Thyroid gland (tissue), 4 donors: ENCODE data around the gene CDC34.

ENCODE experiments used
- POLR2A ChIP-seq, 2 donors: fragments of 450-650 bp; IDR thresholded peaks; one replicate each; pipeline ENCODE4 v1.6.1; 2017; ENCODE audit warnings: antibody characterized with exemption in 2 of 2, mild to moderate bottlenecking in 2 of 2, moderate library complexity in 1 of 2
- TF ChIP-seq, protein P1 (sequence below), 6 experiments: fragments of 200-600 bp in 3 of 6; fragments of 450-650 bp in 3 of 6; sonication (generic) in 3 of 6; IDR thresholded peaks; one replicate each; pipeline ENCODE4 v1.5.1; 2016 to 2019; ENCODE audit warnings: antibody characterized with exemption in 6 of 6, mild to moderate bottlenecking in 2 of 6, inconsistent platforms in 1 of 6, moderate library complexity in 1 of 6

DNA sequence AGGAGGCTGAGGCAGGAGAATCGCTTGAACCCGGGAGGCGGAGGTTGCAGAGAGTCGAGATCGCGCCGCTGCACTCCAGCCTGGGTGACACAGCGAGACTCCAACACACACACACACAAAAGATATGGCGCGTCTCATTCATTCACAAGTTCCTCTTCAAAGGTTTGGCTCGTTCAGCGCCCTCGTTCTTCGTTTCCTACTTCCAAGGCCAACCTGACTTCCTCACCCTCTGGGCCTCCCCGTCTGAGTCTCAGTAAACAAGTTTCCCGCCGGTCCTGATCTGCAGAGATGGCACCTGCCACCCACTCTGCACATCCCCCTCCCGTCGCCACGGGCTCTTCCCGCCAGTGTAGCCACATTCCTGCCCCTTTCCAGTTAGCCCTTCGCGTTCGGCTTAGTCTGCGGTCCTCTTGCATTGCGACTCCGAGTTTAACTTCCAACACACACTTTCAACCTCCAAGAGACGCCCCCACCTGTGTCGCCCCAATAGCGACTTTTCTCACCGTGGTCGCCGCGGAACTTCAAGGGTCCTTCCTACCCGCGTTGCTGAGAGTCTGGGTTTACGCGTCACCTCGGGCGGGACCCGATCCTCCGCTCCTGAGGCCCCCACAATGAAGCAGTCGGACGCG, 39.5 kb downstream of the CDC34 start:
- TF ChIP-seq POLR2A (IDR thresholded peaks at IDR 0.05), result no peak
- TF ChIP-seq, protein P1, sequence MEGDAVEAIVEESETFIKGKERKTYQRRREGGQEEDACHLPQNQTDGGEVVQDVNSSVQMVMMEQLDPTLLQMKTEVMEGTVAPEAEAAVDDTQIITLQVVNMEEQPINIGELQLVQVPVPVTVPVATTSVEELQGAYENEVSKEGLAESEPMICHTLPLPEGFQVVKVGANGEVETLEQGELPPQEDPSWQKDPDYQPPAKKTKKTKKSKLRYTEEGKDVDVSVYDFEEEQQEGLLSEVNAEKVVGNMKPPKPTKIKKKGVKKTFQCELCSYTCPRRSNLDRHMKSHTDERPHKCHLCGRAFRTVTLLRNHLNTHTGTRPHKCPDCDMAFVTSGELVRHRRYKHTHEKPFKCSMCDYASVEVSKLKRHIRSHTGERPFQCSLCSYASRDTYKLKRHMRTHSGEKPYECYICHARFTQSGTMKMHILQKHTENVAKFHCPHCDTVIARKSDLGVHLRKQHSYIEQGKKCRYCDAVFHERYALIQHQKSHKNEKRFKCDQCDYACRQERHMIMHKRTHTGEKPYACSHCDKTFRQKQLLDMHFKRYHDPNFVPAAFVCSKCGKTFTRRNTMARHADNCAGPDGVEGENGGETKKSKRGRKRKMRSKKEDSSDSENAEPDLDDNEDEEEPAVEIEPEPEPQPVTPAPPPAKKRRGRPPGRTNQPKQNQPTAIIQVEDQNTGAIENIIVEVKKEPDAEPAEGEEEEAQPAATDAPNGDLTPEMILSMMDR (IDR thresholded peaks at IDR 0.05), result no peak
